K562 (cell line): ENCODE results near the gene CYP24A1. TPM values are rescaled to one million over a fixed set of nuclear protein-coding genes. Genes with fewer than 3 reads are reported as not detected.

ENCODE experiments used
- ATAC-seq: fragments of 200-7000 bp; cut with Tn5 transposase; 3 replicates; pipeline ENCODE4 v1.9.1; 2020; ENCODE audit warnings: moderate library complexity
- BruUV-seq: library from RNA; stranded (reverse); fragments of 400-500 nt; replicated peaks from 2 replicates; lab custom pipeline; 2021; lab: Mats Ljungman, UMichigan
- CTCF ChIA-PET: fragments of 300-600 bp; formaldehyde crosslinking; extraction: SDS; loops from one replicate; lab custom pipeline; 2021; ENCODE audit warnings: low intra/inter-chr PET ratio; lab: Yijun Ruan, JAX
- POLR2A ChIA-PET: fragments of 300-600, 350-650 bp; sonication (Branson Sonifier 250); formaldehyde crosslinking; extraction: SDS; loops from one replicate; lab custom pipeline; 2021; ENCODE audit warnings: antibody characterized with exemption, inconsistent platforms; lab: Yijun Ruan, JAX
- DNase-seq, 4 experiments: peaks; one replicate each; pipeline versions ENCODE4 v3.0.0 to v3.0.0-alpha.2; 2011 to 2018; ENCODE audit warnings: low spot score in 3 of 4, mixed read lengths in 3 of 4; ENCODE audit errors: extremely low read depth in 1 of 4
- FAIRE-seq: peaks from 2 replicates; lab custom pipeline; 2011; peaks lifted over from hg19 to GRCh38; lab: Jason Lieb, UNC
- H2AFZ ChIP-seq: 2 replicates; pipeline ENCODE4 v1.6.0; 2011; ENCODE audit warnings: low read depth, low read length, control low read depth, inconsistent platforms
- H3K27ac ChIP-seq: fragments of 200-600 bp; 3 replicates; pipeline ENCODE4 v1.8.0; 2011; ENCODE audit warnings: low read depth, mild to moderate bottlenecking, control low read depth, inconsistent platforms, low read length, moderate library complexity, mixed read lengths; ENCODE audit errors: extremely low read depth
- H3K27me3 ChIP-seq, 2 experiments: fragments of 300-600 bp in 1 of 2; 2 replicates in 1 of 2; 3 replicates in 1 of 2; pipeline versions ENCODE4 v1.6.0 to v1.8.0; 2011; ENCODE audit warnings: inconsistent platforms in 2 of 2, low read length in 2 of 2, mild to moderate bottlenecking in 1 of 2, mixed read lengths in 1 of 2, moderate library complexity in 1 of 2; ENCODE audit not compliant: control insufficient read depth in 2 of 2, insufficient read depth in 2 of 2
- H3K36me3 ChIP-seq: fragments of 300-600 bp; 3 replicates; pipeline ENCODE4 v1.8.0; 2011; ENCODE audit warnings: mild to moderate bottlenecking, low read length, inconsistent platforms; ENCODE audit not compliant: control insufficient read depth, insufficient read depth
- H3K4me1 ChIP-seq, 2 experiments: fragments of 200-600 bp in 1 of 2; replicated peaks in 1 of 2; 2 replicates in 1 of 2; 3 replicates in 1 of 2; pipeline versions ENCODE4 v1.5.1 to v1.8.0; 2011; ENCODE audit warnings: inconsistent platforms in 2 of 2, low read length in 2 of 2, mild to moderate bottlenecking in 1 of 2, mixed read lengths in 1 of 2, moderate library complexity in 1 of 2; ENCODE audit not compliant: control insufficient read depth in 2 of 2, insufficient read depth in 2 of 2
- H3K4me2 ChIP-seq: 2 replicates; pipeline ENCODE4 v1.6.1; 2011; ENCODE audit warnings: low read length, control low read depth, inconsistent platforms, mixed read lengths; ENCODE audit not compliant: insufficient read depth
- H3K4me3 ChIP-seq: fragments of 200-600 bp; sonication (generic), shearing (Covaris generic); 2 replicates; pipeline ENCODE4 v1.5.1; 2016; ENCODE audit warnings: control low read depth, inconsistent platforms
- H3K79me2 ChIP-seq: fragments of 200-600 bp; 3 replicates; pipeline ENCODE4 v1.8.0; 2011; ENCODE audit warnings: low read length, inconsistent platforms; ENCODE audit not compliant: control insufficient read depth, insufficient read depth
- H3K9ac ChIP-seq, 2 experiments: 2 replicates each; pipeline versions ENCODE4 v1.6.0 to v1.6.1; 2011; ENCODE audit warnings: low read depth in 2 of 2, low read length in 2 of 2, control low read depth in 1 of 2, inconsistent platforms in 1 of 2, mild to moderate bottlenecking in 1 of 2, mixed read lengths in 1 of 2; ENCODE audit not compliant: insufficient read depth in 1 of 2
- H3K9me1 ChIP-seq: one replicate; pipeline ENCODE4 v1.6.0; 2011; ENCODE audit warnings: inconsistent platforms, mild to moderate bottlenecking, low read length, moderate library complexity; ENCODE audit not compliant: control insufficient read depth, insufficient read depth
- H3K9me3 ChIP-seq: replicated peaks from 2 replicates; pipeline ENCODE4 v1.5.1; 2011; ENCODE audit warnings: low read depth, low read length, inconsistent platforms; ENCODE audit not compliant: control insufficient read depth, insufficient read depth
- H4K20me1 ChIP-seq: replicated peaks from 2 replicates; pipeline ENCODE4 v1.6.1; 2011; ENCODE audit warnings: low read length, inconsistent platforms, mixed read lengths; ENCODE audit not compliant: control insufficient read depth, insufficient read depth
- ATF7 ChIP-seq: fragments of 450-650 bp; IDR thresholded peaks from 2 replicates; pipeline ENCODE4 v1.7.1; 2014; ENCODE audit warnings: mild to moderate bottlenecking, moderate library complexity
- CBX8 ChIP-seq: fragments of 200-600 bp; sonication (generic); IDR thresholded peaks from 2 replicates; pipeline ENCODE4 v1.6.1; 2012; ENCODE audit warnings: borderline replicate concordance, mixed run types, low read depth, mild to moderate bottlenecking, moderate library complexity, mixed read lengths, low read length, control low read depth, inconsistent platforms; ENCODE audit not compliant: poor library complexity, severe bottlenecking; ENCODE audit errors: extremely low read depth
- GABPB1 ChIP-seq: sonication (generic); formaldehyde crosslinking; IDR thresholded peaks from 2 replicates; pipeline ENCODE4 v1.8.0; 2022; ENCODE audit warnings: mild to moderate bottlenecking, missing genetic modification reagents
- MTA1 ChIP-seq: fragments of 450-650 bp; IDR thresholded peaks from 2 replicates; pipeline ENCODE4 v1.6.1; 2017; ENCODE audit warnings: borderline replicate concordance
- NR2F6 ChIP-seq: fragments of 450-650 bp; formaldehyde crosslinking; IDR thresholded peaks from 2 replicates; pipeline ENCODE4 v1.4.0; 2020; ENCODE audit warnings: mild to moderate bottlenecking
- TGIF2 ChIP-seq: sonication (generic); formaldehyde crosslinking; IDR thresholded peaks from 2 replicates; pipeline ENCODE4 v1.8.1; 2022; ENCODE audit warnings: mild to moderate bottlenecking, missing genetic modification reagents, moderate library complexity
- ZNF780A ChIP-seq: fragments of 250-450 bp; sonication (Bioruptor Pico); IDR thresholded peaks from 2 replicates; pipeline ENCODE4 v1.5.0; 2021; ENCODE audit warnings: mild to moderate bottlenecking
- ZSCAN32 ChIP-seq: fragments of 450-650 bp; formaldehyde crosslinking; IDR thresholded peaks from 2 replicates; pipeline ENCODE4 v1.4.0; 2020; ENCODE audit warnings: mild to moderate bottlenecking, moderate library complexity
- WGBS: fragments of 100-300 bp; shearing (Covaris generic); methylation state at CpG from one replicate; pipeline ENCODE4 v1.1.6; 2016; ENCODE audit warnings: low coverage, mixed read lengths; ENCODE audit not compliant: insufficient coverage; ENCODE audit errors: missing lambda C conversion rate; 5-methylcytosine and 5-hydroxymethylcytosine counted together
- in situ Hi-C: fragments of 300-500 bp; cut with MboI; formaldehyde crosslinking; loops from 4 replicates; pipeline ENCODE4 v1.15.0; 2018; ENCODE audit warnings: inconsistent platforms, mixed read lengths
- intact Hi-C: fragments of 100-400 bp; cut with micrococcal nuclease; formaldehyde crosslinking; loops from 2 replicates; pipeline ENCODE4 v1.14.2; 2022
- polyA plus RNA-seq, 8 experiments: library from polyadenylated mRNA; depleted of rRNA in 4 of 8; stranded (reverse) in 5 of 8; unstranded in 3 of 8; fragments of >200 nt; fragmentation: Nextera tagmentation in 2 of 8; fragmentation: Illumina TruSeq in 1 of 8; extraction: Ambion mirVana in 2 of 8; extraction: Trizol in 1 of 8; gene quantifications; 2 replicates each; pipeline versions ENCODE4 v1.2.1 to v1.2.3, GENCODE V29; 2011 to 2014; ENCODE audit warnings: inconsistent platforms in 1 of 8, missing spikeins in 1 of 8
- total RNA-seq, 7 experiments: library from RNA; depleted of rRNA in 6 of 7; stranded (reverse); fragments of >200 nt in 6 of 7; fragmentation: Illumina TruSeq in 2 of 7; extraction: Trizol in 2 of 7; gene quantifications; 2 replicates each; pipeline versions ENCODE4 v1.2.1 to v1.2.3, GENCODE V29; 2011 to 2021; ENCODE audit warnings: low replicate concordance in 1 of 7
- TF ChIP-seq, protein P1 (sequence below), 3 experiments: fragments of 200-800 bp in 1 of 3; fragments of 250-450 bp in 1 of 3; fragments of 450-650 bp in 1 of 3; sonication (Bioruptor Pico) in 1 of 3; sonication (Bioruptor generic) in 1 of 3; formaldehyde crosslinking in 1 of 3; IDR thresholded peaks; 2 replicates each; pipeline versions ENCODE4 v1.6.1 to v1.8.0; 2016 to 2022; ENCODE audit warnings: mild to moderate bottlenecking in 2 of 3, missing genetic modification characterization in 2 of 3, missing compliant biosample characterization in 1 of 3, moderate library complexity in 1 of 3
- TF ChIP-seq, protein P2 (sequence below), 2 experiments: fragments of 450-650 bp in 1 of 2; sonication (generic) in 1 of 2; formaldehyde crosslinking in 1 of 2; IDR thresholded peaks in 1 of 2; conservative IDR thresholded peaks in 1 of 2; 2 replicates each; pipeline versions ENCODE4 v1.6.1 to v1.8.1; 2016 to 2023; ENCODE audit warnings: mild to moderate bottlenecking in 2 of 2, moderate library complexity in 2 of 2, inconsistent platforms in 1 of 2, missing genetic modification reagents in 1 of 2

CYP24A1 gene
- total and polyA plus RNA-seq, 9 of the 15 experiments (the other 6 are each of a cell fraction or from before 2014, with no cell fraction given) = 0.04 TPM; not detected in 8

DNA sequence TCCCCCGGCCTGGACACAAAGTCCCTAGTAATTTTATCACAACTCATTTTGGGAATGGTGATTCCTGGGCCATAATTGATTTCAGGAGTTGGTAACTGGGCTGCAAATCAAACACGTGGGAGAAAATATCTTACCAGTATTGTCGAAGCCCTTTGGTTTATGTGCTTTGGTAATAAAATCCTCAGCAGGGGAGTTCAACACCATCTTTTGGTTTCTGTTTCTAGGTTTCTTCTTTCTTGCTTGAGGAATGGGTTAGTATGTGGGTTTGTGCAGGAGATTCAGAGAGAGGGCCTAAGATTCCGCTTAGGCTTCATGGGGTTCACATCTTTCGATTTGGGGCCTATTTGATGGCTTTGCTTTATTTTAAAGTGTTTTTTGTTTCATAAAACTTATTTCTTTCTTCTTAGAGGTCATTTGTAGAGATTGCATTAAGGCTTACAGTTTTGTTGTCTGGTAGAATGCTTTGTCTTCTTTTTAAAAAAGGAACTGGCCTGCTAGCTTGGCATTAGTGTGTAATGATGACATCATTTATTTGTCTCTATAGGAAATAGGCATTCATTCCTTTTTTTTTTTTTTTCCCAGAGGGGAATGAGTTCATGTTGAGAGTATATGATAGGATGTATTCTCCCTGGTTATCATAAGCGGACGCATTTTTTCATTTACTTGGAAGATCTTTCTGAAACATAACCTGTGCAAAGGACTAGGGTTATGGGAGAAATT lies 45.8 kb downstream of the CYP24A1 start:
- no peaks in the 10 kb centered on the region for H3K9me3 ChIP-seq
- no peak overlapping the region for H2AFZ ChIP-seq
- no peak overlapping the region for H3K27ac ChIP-seq
- ATAC-seq = no peak
- no peaks in the 10 kb centered on the region for H3K79me2 ChIP-seq
- no peak overlapping the region for H3K9ac ChIP-seq
- DNase-seq = no peak
- POLR2A ChIA-PET = interaction anchor here (0.5 kb wide), 1 partner anchor 1450 kb away, joined by 3 read pairs; no protein-coding TSS in a partner anchor
- intact Hi-C loops (no loop called here), in situ Hi-C loops (no loop called here)
- TF ChIP-seq ATF7 (peak; percentile 30; the same call in 1 of the 2 replicates), TGIF2 (no peak), NR2F6 (CRISPR knock-in tag) (no peak), GABPB1 (CRISPR knock-in tag) (no peak), ZNF780A (CRISPR knock-in tag) (no peak), CBX8 (no peak), MTA1 (no peak), ZSCAN32 (CRISPR knock-in tag) (no peak)
- TF ChIP-seq, protein P1, sequence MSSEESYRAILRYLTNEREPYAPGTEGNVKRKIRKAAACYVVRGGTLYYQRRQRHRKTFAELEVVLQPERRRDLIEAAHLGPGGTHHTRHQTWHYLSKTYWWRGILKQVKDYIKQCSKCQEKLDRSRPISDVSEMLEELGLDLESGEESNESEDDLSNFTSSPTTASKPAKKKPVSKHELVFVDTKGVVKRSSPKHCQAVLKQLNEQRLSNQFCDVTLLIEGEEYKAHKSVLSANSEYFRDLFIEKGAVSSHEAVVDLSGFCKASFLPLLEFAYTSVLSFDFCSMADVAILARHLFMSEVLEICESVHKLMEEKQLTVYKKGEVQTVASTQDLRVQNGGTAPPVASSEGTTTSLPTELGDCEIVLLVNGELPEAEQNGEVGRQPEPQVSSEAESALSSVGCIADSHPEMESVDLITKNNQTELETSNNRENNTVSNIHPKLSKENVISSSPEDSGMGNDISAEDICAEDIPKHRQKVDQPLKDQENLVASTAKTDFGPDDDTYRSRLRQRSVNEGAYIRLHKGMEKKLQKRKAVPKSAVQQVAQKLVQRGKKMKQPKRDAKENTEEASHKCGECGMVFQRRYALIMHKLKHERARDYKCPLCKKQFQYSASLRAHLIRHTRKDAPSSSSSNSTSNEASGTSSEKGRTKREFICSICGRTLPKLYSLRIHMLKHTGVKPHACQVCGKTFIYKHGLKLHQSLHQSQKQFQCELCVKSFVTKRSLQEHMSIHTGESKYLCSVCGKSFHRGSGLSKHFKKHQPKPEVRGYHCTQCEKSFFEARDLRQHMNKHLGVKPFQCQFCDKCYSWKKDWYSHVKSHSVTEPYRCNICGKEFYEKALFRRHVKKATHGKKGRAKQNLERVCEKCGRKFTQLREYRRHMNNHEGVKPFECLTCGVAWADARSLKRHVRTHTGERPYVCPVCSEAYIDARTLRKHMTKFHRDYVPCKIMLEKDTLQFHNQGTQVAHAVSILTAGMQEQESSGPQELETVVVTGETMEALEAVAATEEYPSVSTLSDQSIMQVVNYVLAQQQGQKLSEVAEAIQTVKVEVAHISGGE (CRISPR knock-in tag; IDR thresholded peaks at IDR 0.05) = peak in 1 of 3 experiments; percentile 40; a peak in 1 of 6 replicates
- TF ChIP-seq, protein P2, sequence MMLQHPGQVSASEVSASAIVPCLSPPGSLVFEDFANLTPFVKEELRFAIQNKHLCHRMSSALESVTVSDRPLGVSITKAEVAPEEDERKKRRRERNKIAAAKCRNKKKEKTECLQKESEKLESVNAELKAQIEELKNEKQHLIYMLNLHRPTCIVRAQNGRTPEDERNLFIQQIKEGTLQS (IDR thresholded peaks at IDR 0.05) = peak; percentile 17; the same call in 1 of the 2 replicates
- TF ChIP-seq, protein P2 (CRISPR knock-in tag; conservative IDR thresholded peaks at IDR 0.05) = no peak
- H3K9me1 ChIP-seq = no peaks in the 10 kb centered on the region
- peaks cover 3 to 5% of the 10 kb centered on the region in 2 experiments; a peak in 2 of 5 replicates for H3K27me3 ChIP-seq
- H3K4me1 ChIP-seq = no peaks in the 10 kb centered on the region; a peak in 2 of 5 replicates
- no TSS peak for BruUV-seq
- H3K4me3 ChIP-seq = no peak overlapping the region
- FAIRE-seq = no peak
- 12% methylated on average over 7 of the region's 7 CpGs for WGBS
- H4K20me1 ChIP-seq = no peaks in the 10 kb centered on the region
- CTCF ChIA-PET = no interaction called here
- no peaks in the 10 kb centered on the region for H3K36me3 ChIP-seq
- no peak overlapping the region for H3K4me2 ChIP-seq
